ENCODE data around the gene VWA8. TPM values are rescaled to one million over a fixed set of nuclear protein-coding genes. Genes with fewer than 3 reads are reported as not detected.

VWA8 gene
- total and polyA plus RNA-seq, 4 donors: 7.1 to 50.3 (median 12.4) TPM

DNA sequence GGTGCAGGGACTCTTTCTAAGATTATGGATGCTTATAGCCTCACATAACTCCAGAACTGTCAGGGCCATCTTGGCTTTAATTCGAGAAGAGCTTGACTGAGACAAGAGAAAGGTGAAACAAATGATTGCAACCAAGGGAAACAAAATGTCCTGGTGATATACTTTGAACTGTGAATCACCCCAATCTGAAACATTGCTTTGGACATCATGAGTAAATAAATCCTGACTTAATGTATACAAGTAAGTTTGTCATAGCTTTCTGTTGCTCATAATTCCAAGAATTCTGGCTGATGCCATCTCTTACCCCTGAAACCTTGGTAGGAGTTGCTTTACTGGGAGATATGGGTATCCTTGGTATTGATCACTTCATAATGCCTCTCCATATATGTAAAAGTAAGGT lies 5.8 kb upstream of the VWA8 start:
- Histone ChIP-seq H3K4me3 (ENCODE audit: low read depth in 1 of 3, low read length in 3 of 3) (no peak overlapping the region), H3K9ac (ENCODE audit: low read depth in 1 of 2, low read length in 2 of 2) (no peak overlapping the region), H3K4me1 (ENCODE audit: control insufficient read depth in 4 of 4, insufficient read depth in 4 of 4, low read length in 3 of 4) (peaks cover 3 to 19% (median 8%) of the 10 kb centered on the region in 4 donors), H3K27me3 (ENCODE audit: control insufficient read depth in 4 of 4, insufficient read depth in 4 of 4, low read length in 3 of 4) (no peaks in the 10 kb centered on the region), H3K27ac (ENCODE audit: low read depth in 1 of 2, low read length in 2 of 2) (no peak overlapping the region), H3K9me3 (ENCODE audit: control insufficient read depth in 4 of 4, low read length in 3 of 4) (no peaks in the 10 kb centered on the region), H3K36me3 (ENCODE audit: control insufficient read depth in 4 of 4, insufficient read depth in 3 of 4, low read depth in 1 of 4, low read length in 3 of 4) (no peaks in the 10 kb centered on the region)
- DNase-seq (ENCODE audit: low spot score): no peak
- WGBS: 94% methylated on average over 1 of the region's 1 CpG
- TF ChIP-seq, protein P1, sequence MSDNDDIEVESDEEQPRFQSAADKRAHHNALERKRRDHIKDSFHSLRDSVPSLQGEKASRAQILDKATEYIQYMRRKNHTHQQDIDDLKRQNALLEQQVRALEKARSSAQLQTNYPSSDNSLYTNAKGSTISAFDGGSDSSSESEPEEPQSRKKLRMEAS (IDR thresholded peaks at IDR 0.05): no peak
- TF ChIP-seq RXRA (IDR thresholded peaks at IDR 0.05) (no peak), HNF4A (conservative IDR thresholded peaks at IDR 0.05) (no peak), CTCF (IDR thresholded peaks at IDR 0.05; ENCODE audit: low read depth, low read length, missing input control) (no peak), RAD21 (IDR thresholded peaks at IDR 0.05) (no peak)

DNA sequence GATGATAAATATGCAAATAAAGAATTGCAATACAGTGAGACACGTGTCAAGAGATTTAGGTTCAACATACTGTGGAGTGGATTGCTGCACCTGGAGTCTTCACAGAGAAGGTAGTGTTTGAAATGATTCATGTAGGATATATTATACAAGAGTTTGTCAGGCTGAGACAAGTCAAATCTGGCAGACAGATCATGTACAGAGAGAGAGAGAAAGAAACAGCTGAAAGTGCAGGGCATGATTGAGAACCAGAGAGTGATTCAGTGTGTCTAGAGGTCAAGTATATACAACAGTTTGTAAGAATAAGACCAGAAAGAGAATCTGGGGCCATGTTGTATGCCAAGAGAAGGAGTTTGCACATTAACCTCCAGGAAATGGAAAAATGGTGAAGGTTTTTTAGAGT lies 2.1 kb upstream of the VWA8 start:
- H3K4me3 ChIP-seq (ENCODE audit: low read depth in 1 of 3, low read length in 3 of 3): no peak overlapping the region
- H3K27me3 ChIP-seq (ENCODE audit: control insufficient read depth in 4 of 4, insufficient read depth in 4 of 4, low read length in 3 of 4): no peaks in the 10 kb centered on the region
- peaks cover 2 to 26% (median 20%) of the 10 kb centered on the region in 4 donors for H3K4me1 ChIP-seq (ENCODE audit: control insufficient read depth in 4 of 4, insufficient read depth in 4 of 4, low read length in 3 of 4)
- no peak overlapping the region for H3K9ac ChIP-seq (ENCODE audit: low read depth in 1 of 2, low read length in 2 of 2)
- H3K9me3 ChIP-seq (ENCODE audit: control insufficient read depth in 4 of 4, low read length in 3 of 4): no peaks in the 10 kb centered on the region
- 92% methylated on average over 1 of the region's 1 CpG for WGBS
- TF ChIP-seq EGR1 (IDR thresholded peaks at IDR 0.05; ENCODE audit: low read depth in 2 of 2) (no peak), ZBTB33 (IDR thresholded peaks at IDR 0.05) (no peak), RXRA (IDR thresholded peaks at IDR 0.05) (no peak), JUND (IDR thresholded peaks at IDR 0.05) (no peak), RAD21 (IDR thresholded peaks at IDR 0.05) (no peak), GABPA (IDR thresholded peaks at IDR 0.05 in 1 of 2, conservative IDR thresholded peaks at IDR 0.05 in 1 of 2) (no peak), NR2F2 (IDR thresholded peaks at IDR 0.05) (no peak), HNF4A (conservative IDR thresholded peaks at IDR 0.05) (no peak), HNF4G (IDR thresholded peaks at IDR 0.05) (no peak), SP1 (IDR thresholded peaks at IDR 0.05) (no peak), TAF1 (conservative IDR thresholded peaks at IDR 0.05) (no peak), FOXA1 (IDR thresholded peaks at IDR 0.05) (no peak), CTCF (IDR thresholded peaks at IDR 0.05; ENCODE audit: low read depth, low read length, missing input control) (no peak), FOXA2 (IDR thresholded peaks at IDR 0.05) (no peak), YY1 (IDR thresholded peaks at IDR 0.05) (no peak)
- TF ChIP-seq, protein P2, sequence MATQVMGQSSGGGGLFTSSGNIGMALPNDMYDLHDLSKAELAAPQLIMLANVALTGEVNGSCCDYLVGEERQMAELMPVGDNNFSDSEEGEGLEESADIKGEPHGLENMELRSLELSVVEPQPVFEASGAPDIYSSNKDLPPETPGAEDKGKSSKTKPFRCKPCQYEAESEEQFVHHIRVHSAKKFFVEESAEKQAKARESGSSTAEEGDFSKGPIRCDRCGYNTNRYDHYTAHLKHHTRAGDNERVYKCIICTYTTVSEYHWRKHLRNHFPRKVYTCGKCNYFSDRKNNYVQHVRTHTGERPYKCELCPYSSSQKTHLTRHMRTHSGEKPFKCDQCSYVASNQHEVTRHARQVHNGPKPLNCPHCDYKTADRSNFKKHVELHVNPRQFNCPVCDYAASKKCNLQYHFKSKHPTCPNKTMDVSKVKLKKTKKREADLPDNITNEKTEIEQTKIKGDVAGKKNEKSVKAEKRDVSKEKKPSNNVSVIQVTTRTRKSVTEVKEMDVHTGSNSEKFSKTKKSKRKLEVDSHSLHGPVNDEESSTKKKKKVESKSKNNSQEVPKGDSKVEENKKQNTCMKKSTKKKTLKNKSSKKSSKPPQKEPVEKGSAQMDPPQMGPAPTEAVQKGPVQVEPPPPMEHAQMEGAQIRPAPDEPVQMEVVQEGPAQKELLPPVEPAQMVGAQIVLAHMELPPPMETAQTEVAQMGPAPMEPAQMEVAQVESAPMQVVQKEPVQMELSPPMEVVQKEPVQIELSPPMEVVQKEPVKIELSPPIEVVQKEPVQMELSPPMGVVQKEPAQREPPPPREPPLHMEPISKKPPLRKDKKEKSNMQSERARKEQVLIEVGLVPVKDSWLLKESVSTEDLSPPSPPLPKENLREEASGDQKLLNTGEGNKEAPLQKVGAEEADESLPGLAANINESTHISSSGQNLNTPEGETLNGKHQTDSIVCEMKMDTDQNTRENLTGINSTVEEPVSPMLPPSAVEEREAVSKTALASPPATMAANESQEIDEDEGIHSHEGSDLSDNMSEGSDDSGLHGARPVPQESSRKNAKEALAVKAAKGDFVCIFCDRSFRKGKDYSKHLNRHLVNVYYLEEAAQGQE (IDR thresholded peaks at IDR 0.05): no peak
- TF ChIP-seq, protein P3, sequence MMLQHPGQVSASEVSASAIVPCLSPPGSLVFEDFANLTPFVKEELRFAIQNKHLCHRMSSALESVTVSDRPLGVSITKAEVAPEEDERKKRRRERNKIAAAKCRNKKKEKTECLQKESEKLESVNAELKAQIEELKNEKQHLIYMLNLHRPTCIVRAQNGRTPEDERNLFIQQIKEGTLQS (IDR thresholded peaks at IDR 0.05): no peak
- TF ChIP-seq, protein P1 (IDR thresholded peaks at IDR 0.05): no peak
- no peaks in the 10 kb centered on the region for H3K36me3 ChIP-seq (ENCODE audit: control insufficient read depth in 4 of 4, insufficient read depth in 3 of 4, low read depth in 1 of 4, low read length in 3 of 4)
- no peak for DNase-seq (ENCODE audit: low spot score)
- no peak overlapping the region for H3K27ac ChIP-seq (ENCODE audit: low read depth in 1 of 2, low read length in 2 of 2)
